MCF 10A (cell line): ENCODE results near the gene VAMP3. TPM values are rescaled to one million over a fixed set of nuclear protein-coding genes. Genes with fewer than 3 reads are reported as not detected.

Experiments
- BruUV-seq: library from RNA; stranded (reverse); fragments of 400-500 nt; replicated peaks from 2 replicates; lab custom pipeline; 2021; lab: Mats Ljungman, UMichigan
- CTCF ChIA-PET: fragments of 300-600 bp; sonication (Branson Sonifier 250); formaldehyde crosslinking; extraction: SDS; loops from one replicate; lab custom pipeline; 2021; ENCODE audit warnings: antibody characterized with exemption, inconsistent platforms; lab: Yijun Ruan, JAX
- POLR2A ChIA-PET: fragments of 300-600, 350-650 bp; sonication (Branson Sonifier 250); formaldehyde crosslinking; extraction: SDS; loops from one replicate; lab custom pipeline; 2020; ENCODE audit warnings: antibody characterized with exemption, inconsistent platforms; lab: Yijun Ruan, JAX
- DNase-seq: peaks from one replicate; pipeline ENCODE4 v3.0.0-alpha.2; 2018; ENCODE audit not compliant: unreplicated experiment
- H3K27ac Mint-ChIP-seq: one replicate; pipeline ENCODE4 v1.8.0; 2022; ENCODE audit warnings: mild to moderate bottlenecking, low read depth, mixed read lengths; ENCODE audit not compliant: unreplicated experiment
- H3K27me3 Mint-ChIP-seq: one replicate; pipeline ENCODE4 v1.8.0; 2022; ENCODE audit warnings: mixed read lengths; ENCODE audit not compliant: insufficient read depth, unreplicated experiment
- H3K36me3 Mint-ChIP-seq: one replicate; pipeline ENCODE4 v1.8.0; 2022; ENCODE audit warnings: mild to moderate bottlenecking, moderate library complexity, mixed read lengths; ENCODE audit not compliant: insufficient read depth, unreplicated experiment
- H3K4me1 Mint-ChIP-seq: one replicate; pipeline ENCODE4 v1.8.0; 2022; ENCODE audit warnings: mixed read lengths; ENCODE audit not compliant: insufficient read depth, unreplicated experiment
- H3K4me3 Mint-ChIP-seq: one replicate; pipeline ENCODE4 v1.8.0; 2022; ENCODE audit warnings: mild to moderate bottlenecking, moderate library complexity, mixed read lengths; ENCODE audit not compliant: unreplicated experiment
- H3K9me3 Mint-ChIP-seq: one replicate; pipeline ENCODE4 v1.8.0; 2022; ENCODE audit warnings: mixed read lengths; ENCODE audit not compliant: unreplicated experiment
- intact Hi-C: fragments of 100-400 bp; cut with micrococcal nuclease; formaldehyde crosslinking; loops from 2 replicates; pipeline ENCODE4 v1.14.1; 2022
- total RNA-seq: library from RNA; stranded (reverse); gene quantifications from 2 replicates; pipeline ENCODE4 v1.2.3, GENCODE V29; 2022
- TF ChIP-seq, protein P1 (sequence below): fragments of 200-600 bp; IDR thresholded peaks from one replicate; pipeline ENCODE4 v1.8.0; 2022; ENCODE audit warnings: antibody characterized with exemption, mild to moderate bottlenecking; ENCODE audit not compliant: unreplicated experiment

The VAMP3 gene
- total RNA-seq, 1 experiment from 2014 or later: 58.6 TPM

DNA sequence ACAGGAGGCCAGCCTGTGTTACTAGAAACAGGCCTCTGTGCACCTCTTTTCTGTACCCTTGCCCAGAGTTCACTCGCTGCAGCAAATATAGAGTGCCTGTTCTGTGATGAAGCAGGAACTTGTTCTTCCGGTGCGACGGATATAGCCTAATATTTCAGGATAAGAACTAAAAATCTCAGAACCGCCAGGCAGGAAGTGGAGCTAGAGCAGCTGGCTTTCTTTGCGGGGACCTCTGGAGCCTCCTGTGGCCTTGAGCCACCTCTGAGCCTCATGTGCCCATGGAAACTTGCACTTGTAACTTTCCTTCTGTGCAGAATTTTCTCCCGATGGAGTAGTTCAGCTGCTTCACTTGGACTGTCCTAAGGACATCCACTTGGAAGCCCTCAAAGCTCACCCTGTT lies 44.5 kb upstream of the VAMP3 start:
- no peak overlapping the region for H3K4me3 Mint-ChIP-seq
- BruUV-seq: no TSS peak
- intact Hi-C loops: no loop called here
- H3K27me3 Mint-ChIP-seq: peaks cover 13% of the 10 kb centered on the region
- CTCF ChIA-PET: interaction anchor here (0.6 to 1.8 kb wide), 3 partner anchors 18 to 58 kb away, joined by 3 to 8 read pairs (median 5); no protein-coding TSS in a partner anchor
- H3K4me1 Mint-ChIP-seq: no peaks in the 10 kb centered on the region
- TF ChIP-seq, protein P1, sequence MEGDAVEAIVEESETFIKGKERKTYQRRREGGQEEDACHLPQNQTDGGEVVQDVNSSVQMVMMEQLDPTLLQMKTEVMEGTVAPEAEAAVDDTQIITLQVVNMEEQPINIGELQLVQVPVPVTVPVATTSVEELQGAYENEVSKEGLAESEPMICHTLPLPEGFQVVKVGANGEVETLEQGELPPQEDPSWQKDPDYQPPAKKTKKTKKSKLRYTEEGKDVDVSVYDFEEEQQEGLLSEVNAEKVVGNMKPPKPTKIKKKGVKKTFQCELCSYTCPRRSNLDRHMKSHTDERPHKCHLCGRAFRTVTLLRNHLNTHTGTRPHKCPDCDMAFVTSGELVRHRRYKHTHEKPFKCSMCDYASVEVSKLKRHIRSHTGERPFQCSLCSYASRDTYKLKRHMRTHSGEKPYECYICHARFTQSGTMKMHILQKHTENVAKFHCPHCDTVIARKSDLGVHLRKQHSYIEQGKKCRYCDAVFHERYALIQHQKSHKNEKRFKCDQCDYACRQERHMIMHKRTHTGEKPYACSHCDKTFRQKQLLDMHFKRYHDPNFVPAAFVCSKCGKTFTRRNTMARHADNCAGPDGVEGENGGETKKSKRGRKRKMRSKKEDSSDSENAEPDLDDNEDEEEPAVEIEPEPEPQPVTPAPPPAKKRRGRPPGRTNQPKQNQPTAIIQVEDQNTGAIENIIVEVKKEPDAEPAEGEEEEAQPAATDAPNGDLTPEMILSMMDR: no peak
- no peak overlapping the region for H3K27ac Mint-ChIP-seq
- DNase-seq: no peak
- H3K36me3 Mint-ChIP-seq: no peaks in the 10 kb centered on the region
- no peaks in the 10 kb centered on the region for H3K9me3 Mint-ChIP-seq
- POLR2A ChIA-PET: no interaction called here

DNA sequence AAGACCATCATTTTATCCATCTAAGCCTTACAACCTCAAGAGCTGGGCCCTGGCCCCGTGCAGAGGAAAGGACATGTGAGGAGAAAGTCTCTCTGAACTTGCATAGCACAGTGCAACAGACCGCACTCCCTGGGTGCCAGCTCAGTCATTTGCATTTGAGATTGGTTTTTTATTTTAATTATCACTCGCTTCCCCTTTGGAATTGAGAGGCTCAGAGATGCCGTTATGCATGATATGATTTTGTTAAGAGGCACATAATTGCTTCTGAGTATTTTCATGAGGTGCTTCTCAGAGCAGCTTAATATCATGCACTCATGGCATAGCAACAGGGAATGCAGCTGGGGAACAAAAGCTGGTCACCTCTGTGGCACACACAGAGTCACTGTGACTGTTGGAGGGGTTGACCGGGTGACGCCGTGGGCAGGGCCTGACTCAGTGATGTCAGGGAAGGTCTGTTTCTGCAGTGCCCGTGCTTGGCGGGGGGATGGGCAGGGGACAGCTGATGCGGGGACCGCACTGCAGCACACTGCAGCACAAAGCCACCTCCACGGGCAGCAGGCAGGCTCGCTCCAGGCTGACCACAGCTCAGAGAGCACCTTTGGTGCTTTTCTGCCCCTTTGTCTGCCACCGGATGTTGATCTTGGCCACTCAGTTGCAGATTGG lies 43.2 kb upstream of the VAMP3 start:
- no peaks in the 10 kb centered on the region for H3K9me3 Mint-ChIP-seq
- CTCF ChIA-PET: no interaction called here
- intact Hi-C loops: no loop called here

DNA sequence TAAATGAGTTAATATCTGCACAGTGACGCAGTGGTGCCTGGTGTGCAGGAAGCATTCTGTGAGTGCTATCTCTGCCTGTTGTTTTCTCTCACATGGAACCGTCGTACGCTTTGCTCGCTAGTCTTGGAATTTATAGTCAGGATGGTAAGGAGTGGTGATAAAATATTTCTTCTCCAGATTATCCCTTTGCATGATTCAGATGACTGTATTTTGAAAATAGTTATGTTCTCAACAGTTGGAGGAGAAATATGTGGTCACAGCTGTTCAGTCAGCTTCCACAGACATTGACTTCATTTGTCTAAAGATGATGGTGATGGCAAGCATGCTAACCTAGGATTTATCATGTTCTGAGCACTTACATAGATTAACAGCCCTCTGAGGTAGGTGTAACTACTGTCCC lies 41.3 kb upstream of the VAMP3 start:
- intact Hi-C loops: no loop called here
- H3K4me1 Mint-ChIP-seq: no peaks in the 10 kb centered on the region
- H3K27ac Mint-ChIP-seq: no peak overlapping the region
- POLR2A ChIA-PET: no interaction called here
- DNase-seq: no peak
- TF ChIP-seq, protein P1: no peak
- no peaks in the 10 kb centered on the region for H3K36me3 Mint-ChIP-seq
- no TSS peak for BruUV-seq
- H3K9me3 Mint-ChIP-seq: no peaks in the 10 kb centered on the region
- peaks cover 17% of the 10 kb centered on the region for H3K27me3 Mint-ChIP-seq
- no peak overlapping the region for H3K4me3 Mint-ChIP-seq
- CTCF ChIA-PET: interaction anchor here (0.6 kb wide), 1 partner anchor 773 kb away, joined by 3 read pairs; no protein-coding TSS in a partner anchor

More for the DNA sequence above, 43.2 kb upstream of the VAMP3 start:
- Mint-ChIP-seq H3K4me1 (no peaks in the 10 kb centered on the region), H3K27ac (no peak overlapping the region), H3K36me3 (no peaks in the 10 kb centered on the region), H3K4me3 (no peak overlapping the region), H3K27me3 (peaks cover 17% of the 10 kb centered on the region)
- no peak for DNase-seq
- TF ChIP-seq, protein P1: no peak
- POLR2A ChIA-PET: no interaction called here
- no TSS peak for BruUV-seq

DNA sequence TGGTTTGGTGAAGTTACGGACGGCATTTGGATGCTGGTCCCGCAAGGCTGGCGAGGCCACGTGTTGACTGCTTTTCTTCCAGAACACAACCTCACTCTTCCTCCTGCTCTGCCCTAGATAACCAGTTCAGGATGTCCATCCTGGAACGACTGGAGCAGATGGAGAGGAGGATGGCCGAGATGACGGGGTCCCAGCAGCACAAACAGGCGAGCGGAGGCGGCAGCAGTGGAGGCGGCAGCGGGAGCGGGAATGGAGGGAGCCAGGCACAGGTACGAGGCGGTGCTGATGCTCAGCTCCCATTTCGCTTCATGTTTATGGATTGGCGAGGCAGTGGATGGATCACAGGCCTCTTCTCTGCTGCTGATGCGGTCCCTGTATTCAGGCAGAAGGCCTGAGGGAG lies 38.8 kb upstream of the VAMP3 start:
- H3K27me3 Mint-ChIP-seq: peaks cover 25% of the 10 kb centered on the region
- BruUV-seq: no TSS peak
- H3K9me3 Mint-ChIP-seq: no peaks in the 10 kb centered on the region
- ChIA-PET CTCF (no interaction called here), POLR2A (no interaction called here)
- H3K4me1 Mint-ChIP-seq: no peaks in the 10 kb centered on the region
- TF ChIP-seq, protein P1: no peak
- no peak overlapping the region for H3K4me3 Mint-ChIP-seq
- H3K36me3 Mint-ChIP-seq: no peaks in the 10 kb centered on the region
- H3K27ac Mint-ChIP-seq: no peak overlapping the region
- DNase-seq: no peak
- intact Hi-C loops: no loop called here
